ENCODE measurements around the gene TMPRSS2.

TMPRSS2 gene

GRCh38 chr21:41480086-41480690, 27.8 kb downstream of the TMPRSS2 start:
- no peak for DNase-seq

DNA sequence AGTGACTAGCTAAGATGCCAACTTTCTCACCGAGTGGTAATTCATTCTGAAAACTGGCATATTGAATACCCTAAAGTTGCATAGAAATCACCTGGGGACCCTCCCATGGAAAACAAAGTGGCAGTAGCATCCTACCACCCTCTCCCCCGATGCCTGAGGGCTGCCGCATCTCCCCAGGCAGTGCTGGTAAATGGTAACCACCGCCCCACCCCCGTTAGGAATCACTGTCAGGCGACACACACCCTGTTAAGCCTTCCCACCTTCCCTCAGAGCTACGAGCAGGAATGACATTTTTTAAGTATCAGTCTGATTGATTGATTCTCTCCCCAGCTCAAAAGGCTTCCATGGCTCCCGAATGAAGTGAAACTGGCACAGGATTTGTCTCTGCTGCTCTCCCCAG, 28.3 kb downstream of the TMPRSS2 start:
- no peak for DNase-seq

GRCh38 chr21:41478319-41479177, 29.4 kb downstream of the TMPRSS2 start:
- no peak for DNase-seq

DNA sequence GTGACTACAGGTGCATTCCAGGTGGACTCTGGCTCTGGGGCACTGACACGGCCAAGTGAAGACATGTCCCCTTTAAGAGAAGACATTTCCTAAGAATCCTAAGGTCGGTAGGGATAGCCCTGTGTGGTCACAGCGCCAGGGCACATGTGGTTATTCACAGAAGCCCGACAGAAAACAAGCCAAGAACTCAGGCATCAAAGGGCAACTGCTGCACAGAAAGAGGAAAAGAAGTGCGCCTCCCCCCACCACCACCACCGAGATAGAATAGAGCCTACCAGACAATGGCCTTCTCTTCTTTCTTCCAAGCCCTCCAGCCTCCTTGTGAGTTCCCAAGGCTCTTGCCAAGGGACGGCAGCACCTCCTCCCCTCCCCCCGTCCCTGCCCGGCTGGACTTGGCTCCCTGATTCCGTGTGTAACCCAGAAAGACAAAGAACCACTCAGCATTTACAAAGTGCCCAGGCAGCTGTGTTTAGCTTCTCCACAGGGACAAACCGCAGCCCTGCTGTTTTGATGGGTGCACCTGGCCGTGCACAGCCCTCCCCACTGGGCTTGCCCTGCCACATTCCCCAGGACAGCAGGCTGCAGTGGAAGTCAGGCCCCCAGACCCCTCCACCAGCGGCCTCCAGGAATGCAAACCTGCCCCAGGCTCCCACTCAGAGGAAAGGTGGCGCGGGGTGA, 30.2 kb downstream of the TMPRSS2 start:
- no peak for DNase-seq

DNA sequence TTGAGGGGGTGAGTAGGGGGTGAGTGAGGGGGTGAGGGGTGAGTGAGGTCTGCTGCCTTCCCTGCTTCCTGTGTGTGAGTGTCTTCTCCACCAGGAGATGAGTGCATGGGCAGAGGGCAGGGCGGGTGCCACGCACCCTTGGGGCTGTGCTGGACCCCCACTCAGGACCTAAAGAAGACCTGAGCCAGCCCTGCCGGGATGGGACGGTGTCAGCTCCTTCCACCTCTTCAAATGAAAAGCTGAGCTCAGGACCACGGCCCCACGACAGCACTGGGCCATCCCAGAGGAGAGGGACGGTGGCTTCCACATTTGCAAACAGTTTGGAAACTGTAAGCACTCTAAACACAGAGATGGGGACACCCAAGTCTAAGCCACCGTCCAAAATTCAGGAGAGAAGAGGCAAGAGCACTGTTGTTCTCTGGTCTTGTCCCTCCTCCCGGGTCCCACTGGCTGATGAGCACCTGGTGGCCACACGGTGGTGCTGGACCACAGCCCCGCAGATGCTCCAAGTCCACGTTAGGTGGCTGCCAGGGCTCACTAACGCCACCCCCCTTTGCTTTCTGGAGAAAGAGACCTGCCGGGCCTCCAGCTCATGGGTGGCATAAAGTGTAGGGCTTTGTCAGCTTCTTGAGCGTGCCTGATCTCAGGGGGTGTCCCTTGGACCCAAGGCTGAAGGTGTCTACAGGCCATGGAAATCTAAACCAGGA, 32.1 kb downstream of the TMPRSS2 start:
- DNase-seq: no peak

GRCh38 chr21:41472753-41473548, 35.0 kb downstream of the TMPRSS2 start:
- DNase-seq: no peak

DNA sequence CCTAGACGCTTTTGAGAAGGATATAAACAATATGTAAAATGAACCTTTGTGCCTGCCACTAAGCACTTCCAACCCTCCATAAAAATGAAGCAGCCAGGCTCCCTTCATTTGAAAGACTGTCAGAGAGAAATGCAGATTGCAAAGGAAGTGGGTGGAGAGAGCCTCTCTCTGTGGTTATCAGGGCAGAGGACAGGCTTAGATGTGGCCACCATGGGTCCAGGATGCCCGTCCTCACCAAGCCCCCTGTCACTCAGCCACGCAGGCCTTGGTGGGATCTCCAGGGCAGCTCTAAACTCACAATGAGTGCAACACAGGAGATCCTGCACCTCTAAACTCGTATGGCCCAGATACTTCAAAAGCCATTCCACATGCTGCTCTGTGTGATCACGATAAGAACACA, 37.9 kb downstream of the TMPRSS2 start:
- no peak for DNase-seq

DNA sequence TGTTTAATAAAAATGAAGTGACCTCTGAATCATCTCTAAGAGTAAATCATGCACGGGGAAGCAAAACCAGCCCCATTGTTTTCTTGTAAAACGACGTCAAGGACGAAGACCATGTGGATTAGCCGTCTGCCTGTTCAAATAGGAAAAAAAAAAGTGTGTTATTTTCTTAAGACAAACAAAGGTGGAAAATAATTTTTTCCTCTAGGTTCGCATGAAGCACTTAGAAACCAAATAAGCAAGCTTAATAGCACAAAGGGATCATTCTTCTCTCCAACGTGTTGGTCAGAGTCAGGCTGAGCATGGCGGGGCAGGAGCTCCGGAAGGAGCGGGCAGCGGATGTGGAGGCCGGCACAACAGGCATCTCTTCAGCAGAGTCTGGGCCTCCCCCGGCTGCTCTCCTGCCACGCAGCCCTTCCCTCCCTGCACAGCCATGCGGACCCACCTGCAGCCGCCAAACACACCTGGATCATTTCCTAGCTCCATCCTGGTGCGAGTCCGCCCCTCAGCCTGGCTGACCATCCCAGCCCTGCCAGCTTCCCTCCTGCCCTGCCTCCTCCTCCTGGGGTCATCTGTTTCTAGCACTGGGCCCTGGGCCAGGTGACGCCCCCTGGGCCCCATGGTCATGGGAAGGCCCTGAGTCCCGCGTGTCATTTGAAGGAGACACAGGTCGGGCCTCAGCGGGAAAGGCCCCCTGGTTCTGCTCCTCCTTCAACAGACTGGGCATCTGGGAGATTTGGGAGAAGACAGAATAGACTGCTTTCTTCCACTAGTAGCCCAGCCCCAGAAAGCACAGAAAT, 41.7 kb downstream of the TMPRSS2 start:
- no peak for DNase-seq

GRCh38 chr21:41465176-41465781, 42.7 kb downstream of the TMPRSS2 start:
- no peak for DNase-seq

DNA sequence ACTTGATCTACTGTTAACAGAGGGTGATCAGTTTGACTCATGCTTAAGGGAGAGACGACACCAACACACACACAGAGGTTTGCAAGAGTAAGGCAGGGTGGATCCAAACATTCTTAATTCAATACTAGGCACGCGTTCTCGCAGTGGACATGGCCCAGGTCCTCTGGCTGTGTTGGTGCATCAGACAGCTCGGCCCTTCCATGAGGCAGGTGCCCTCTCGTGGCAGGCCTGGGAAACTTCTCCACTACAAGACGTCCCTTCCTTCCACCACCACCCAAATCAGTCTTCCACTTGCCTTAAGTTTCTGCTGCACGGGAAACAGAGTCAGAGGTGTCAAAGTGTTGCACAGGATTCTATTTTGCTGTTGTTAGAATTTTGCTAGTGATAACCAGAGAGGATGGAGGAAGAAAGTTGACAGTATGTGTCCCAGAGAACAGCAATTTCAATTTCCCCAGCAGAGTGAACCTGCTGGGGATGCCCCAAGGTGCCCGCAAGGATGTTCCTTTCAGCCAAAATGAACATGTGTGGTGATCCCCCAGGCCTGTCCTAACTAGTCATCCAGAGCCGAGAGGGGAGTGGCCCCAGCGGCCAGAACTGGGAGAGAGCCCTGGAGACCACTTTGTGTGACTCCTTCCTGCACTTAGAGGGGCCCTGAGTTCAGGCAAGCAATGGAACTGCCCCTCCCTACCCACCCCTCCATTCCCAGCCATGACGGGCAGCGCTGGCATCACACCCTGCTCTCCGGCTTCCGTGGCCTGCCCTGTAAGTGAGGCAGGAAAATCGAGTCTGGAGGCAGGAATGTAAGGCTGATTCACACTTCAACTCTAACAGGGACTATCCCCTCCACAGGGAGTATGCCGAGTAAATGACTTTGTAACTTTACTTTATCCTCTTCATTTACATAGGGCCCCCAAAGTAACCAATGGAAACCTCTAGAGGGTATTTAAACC, 47.1 kb downstream of the TMPRSS2 start:
- peak; percentile 49 to 58 for DNase-seq

DNA sequence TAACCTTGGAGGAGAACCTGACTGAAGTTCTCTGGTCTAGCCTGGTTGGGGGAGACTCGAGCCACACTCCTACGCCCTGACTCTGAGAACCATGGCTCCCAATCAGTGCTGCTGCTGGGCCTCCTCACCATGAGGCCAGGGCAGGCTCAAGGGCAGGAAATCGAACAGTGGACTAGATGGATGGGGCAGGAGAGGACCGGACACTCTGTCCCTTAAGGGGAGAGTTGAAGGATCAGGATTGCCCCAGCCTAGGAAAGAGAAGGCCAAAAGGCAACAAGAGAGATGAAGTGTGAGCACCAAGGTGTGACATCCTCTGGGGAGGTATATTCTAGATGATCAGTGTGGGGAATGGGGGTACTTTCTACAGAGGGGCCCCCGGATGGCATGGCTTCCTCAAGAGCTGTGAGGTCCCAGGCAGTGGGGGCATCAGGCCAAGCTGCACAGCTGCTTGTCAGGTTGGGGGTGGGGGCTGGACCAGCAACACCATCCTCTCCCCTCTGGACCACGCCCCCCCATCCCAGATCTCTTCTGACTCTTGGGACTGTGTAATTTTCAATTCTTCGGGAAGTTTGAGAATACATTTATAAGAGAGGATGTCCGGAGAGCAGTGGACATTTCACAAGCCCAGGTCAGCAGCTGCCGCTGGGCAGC, 47.9 kb downstream of the TMPRSS2 start:
- no peak for DNase-seq

DNA sequence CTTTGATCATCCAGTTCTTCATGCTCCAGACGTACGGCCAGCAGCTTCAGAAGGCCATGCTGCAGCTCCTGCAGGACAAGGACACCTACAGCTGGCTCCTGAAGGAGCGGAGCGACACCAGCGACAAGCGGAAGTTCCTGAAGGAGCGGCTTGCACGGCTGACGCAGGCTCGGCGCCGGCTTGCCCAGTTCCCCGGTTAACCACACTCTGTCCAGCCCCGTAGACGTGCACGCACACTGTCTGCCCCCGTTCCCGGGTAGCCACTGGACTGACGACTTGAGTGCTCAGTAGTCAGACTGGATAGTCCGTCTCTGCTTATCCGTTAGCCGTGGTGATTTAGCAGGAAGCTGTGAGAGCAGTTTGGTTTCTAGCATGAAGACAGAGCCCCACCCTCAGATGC, 49.4 kb downstream of the TMPRSS2 start:
- no peak for DNase-seq

GRCh38 chr21:41458121-41458520, 49.8 kb downstream of the TMPRSS2 start:
- DNase-seq: no peak

- DNase-seq: no peak
Measured at GRCh38 chr21:41453761-41454160, 54.2 kb downstream of the TMPRSS2 start.

DNA sequence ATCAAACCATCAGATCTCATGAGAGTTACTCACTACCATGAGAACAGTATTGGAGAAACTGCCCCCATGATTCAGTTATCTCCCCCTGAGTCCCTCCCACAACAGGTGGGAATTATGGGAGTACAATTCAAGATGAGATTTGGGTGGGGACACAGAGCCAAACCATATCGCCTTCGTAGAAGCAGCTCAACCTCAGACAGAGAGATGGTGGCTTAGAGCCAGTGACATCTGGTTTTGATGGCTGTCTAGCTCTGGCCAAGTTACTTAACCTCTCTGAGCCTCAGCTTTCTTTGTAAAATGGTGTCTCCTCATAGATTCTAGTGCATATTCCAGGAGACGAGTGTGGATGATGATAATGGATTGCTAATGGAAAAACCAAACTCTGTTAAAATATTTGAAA, 54.8 kb downstream of the TMPRSS2 start:
- DNase-seq: no peak

DNA sequence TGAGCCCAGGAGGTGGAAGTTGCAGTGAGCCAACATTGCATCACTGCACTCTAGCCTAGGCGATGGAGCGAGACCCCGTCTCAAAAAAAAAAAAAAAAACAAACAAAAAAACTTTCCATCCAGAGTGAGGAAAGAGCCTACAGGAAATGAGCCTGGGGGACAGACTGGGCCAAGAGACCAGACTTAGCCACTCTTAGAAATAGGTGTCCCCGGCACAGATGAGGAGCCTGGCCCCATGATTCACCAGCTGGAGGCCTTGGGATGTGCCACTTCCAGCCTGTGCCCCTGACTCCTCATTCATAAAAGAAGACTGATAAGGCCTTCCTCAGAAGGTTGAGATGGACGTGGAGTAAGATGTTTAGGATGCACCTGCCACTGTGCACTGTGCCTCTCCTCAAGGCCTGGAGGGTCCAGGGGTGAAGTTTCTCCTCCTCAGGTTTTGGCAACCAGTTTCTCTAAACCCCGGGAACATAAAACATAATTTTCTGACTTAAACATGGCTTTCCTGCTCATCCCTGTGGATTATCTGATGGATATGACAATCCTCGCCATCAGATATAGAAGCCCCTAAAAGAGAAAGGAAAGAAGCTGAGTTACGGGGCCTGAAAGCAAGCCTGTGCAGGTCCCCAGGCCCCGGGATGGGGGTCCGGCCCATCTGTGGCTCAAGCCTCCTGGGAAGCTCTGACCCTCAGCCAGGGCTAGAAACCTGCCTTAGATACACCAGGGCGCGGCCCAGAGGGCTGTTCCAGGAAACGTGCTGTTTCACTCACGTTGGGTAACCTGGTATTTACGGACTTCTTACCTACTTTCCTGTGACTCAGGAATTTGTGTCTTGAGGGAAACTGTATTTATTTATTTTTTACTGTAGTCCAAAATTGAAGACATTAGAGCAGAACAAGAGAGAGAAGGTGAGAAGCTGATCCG, 55.9 kb downstream of the TMPRSS2 start:
- DNase-seq: no peak

DNA sequence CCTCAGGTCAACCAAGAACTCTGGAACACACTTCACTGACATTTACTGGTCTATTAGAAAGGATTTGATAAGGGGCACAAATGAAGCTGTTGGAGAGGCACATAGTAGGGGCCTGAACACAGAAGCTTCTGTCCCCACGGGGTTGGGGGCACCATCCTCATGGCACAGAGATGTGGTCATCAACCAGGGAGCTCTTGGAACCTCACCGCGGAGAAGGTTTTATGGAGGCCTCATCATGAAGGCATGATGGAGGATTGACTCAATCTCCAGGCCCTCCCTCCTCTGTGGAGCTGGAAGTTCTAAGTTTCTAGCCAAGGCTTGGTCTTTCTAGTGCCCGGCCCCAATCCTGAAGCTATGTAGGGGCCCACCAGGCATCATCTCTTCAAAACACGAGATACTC, 58.3 kb downstream of the TMPRSS2 start:
- DNase-seq: no peak

DNA sequence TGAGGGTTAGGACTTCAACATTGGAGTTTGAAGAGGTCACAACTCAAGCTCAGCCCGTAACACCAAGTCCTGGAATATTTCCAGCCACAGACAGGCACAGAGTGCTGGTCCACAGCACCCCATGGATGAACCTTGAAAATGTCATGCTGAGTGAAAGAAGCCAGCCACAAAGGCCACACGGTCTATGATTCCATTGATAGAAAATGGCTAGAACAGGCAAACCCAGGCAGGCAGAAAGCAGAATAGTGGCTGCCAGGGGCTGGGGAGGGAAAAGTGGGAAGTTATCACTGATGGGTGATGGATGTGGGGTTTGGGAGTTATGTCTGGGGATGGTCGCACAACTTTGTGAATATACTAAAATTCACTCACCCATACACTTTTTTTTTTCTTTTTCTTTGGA, 60.6 kb downstream of the TMPRSS2 start:
- no peak for DNase-seq

Measured in CD4-positive, alpha-beta T cell treated with Interleukin-1 beta for 1 hour (primary cell).